Trophoblast cell (in vitro differentiated cells and primary cell): ENCODE measurements around the gene AQP11.

Experiments
- DNase-seq, 2 donors: peaks; one replicate each; pipeline ENCODE4 v3.0.0-alpha.2; 2016
- H2AFZ ChIP-seq: 2 replicates; pipeline ENCODE4 v1.6.1; 2013; ENCODE audit warnings: low read length, moderate library complexity, mild to moderate bottlenecking; ENCODE audit not compliant: insufficient read depth, poor library complexity
- H2AK5ac ChIP-seq: 2 replicates; pipeline ENCODE4 v1.6.1; 2013; ENCODE audit warnings: mild to moderate bottlenecking, low read length
- H2BK120ac ChIP-seq: 2 replicates; pipeline ENCODE4 v1.6.1; 2013; ENCODE audit warnings: low read length, mild to moderate bottlenecking, moderate library complexity; ENCODE audit not compliant: insufficient read depth, poor library complexity
- H2BK12ac ChIP-seq: 2 replicates; pipeline ENCODE4 v1.6.1; 2013; ENCODE audit warnings: mild to moderate bottlenecking, low read length, moderate library complexity
- H2BK5ac ChIP-seq: 2 replicates; pipeline ENCODE4 v1.6.1; 2013; ENCODE audit warnings: low read length, low read depth, moderate library complexity, mild to moderate bottlenecking; ENCODE audit not compliant: poor library complexity
- H3K14ac ChIP-seq: 2 replicates; pipeline ENCODE4 v1.6.1; 2013; ENCODE audit warnings: mild to moderate bottlenecking, low read length
- H3K18ac ChIP-seq: 2 replicates; pipeline ENCODE4 v1.6.1; 2013; ENCODE audit warnings: mild to moderate bottlenecking, low read length
- H3K23ac ChIP-seq: 2 replicates; pipeline ENCODE4 v1.6.1; 2013; ENCODE audit warnings: low read length
- H3K27ac ChIP-seq: 2 replicates; pipeline ENCODE4 v1.5.1; 2013; ENCODE audit warnings: low read depth, mild to moderate bottlenecking, inconsistent platforms, low read length, moderate library complexity
- H3K27me3 ChIP-seq: 2 replicates; pipeline ENCODE4 v1.6.1; 2013; ENCODE audit warnings: inconsistent platforms, mild to moderate bottlenecking, low read length, moderate library complexity; ENCODE audit not compliant: insufficient read depth
- H3K36me3 ChIP-seq, 2 experiments: 1 replicate in 1 of 2; 2 replicates in 1 of 2; pipeline ENCODE4 v1.6.1; 2013; ENCODE audit warnings: low read length in 2 of 2, mild to moderate bottlenecking in 2 of 2, moderate library complexity in 1 of 2; ENCODE audit not compliant: insufficient read depth in 2 of 2, control insufficient read depth in 1 of 2
- H3K4ac ChIP-seq: 2 replicates; pipeline ENCODE4 v1.6.1; 2013; ENCODE audit warnings: low read depth, mild to moderate bottlenecking, low read length, moderate library complexity
- H3K4me1 ChIP-seq, 2 experiments: 1 replicate in 1 of 2; 2 replicates in 1 of 2; pipeline ENCODE4 v1.6.1; 2013; ENCODE audit warnings: low read length in 2 of 2, mild to moderate bottlenecking in 2 of 2, moderate library complexity in 1 of 2; ENCODE audit not compliant: insufficient read depth in 2 of 2, control insufficient read depth in 1 of 2
- H3K4me2 ChIP-seq: 2 replicates; pipeline ENCODE4 v1.6.1; 2013; ENCODE audit warnings: inconsistent platforms, mild to moderate bottlenecking, low read length, moderate library complexity
- H3K4me3 ChIP-seq: 2 replicates; pipeline ENCODE4 v1.5.1; 2013; ENCODE audit warnings: mild to moderate bottlenecking, low read depth, low read length, inconsistent platforms
- H3K79me1 ChIP-seq: one replicate; pipeline ENCODE4 v1.6.1; 2013; ENCODE audit warnings: low read length
- H3K79me2 ChIP-seq: 2 replicates; pipeline ENCODE4 v1.6.1; 2013; ENCODE audit warnings: low read length, mild to moderate bottlenecking; ENCODE audit not compliant: control insufficient read depth, insufficient read depth, poor library complexity
- H3K9ac ChIP-seq: 2 replicates; pipeline ENCODE4 v1.6.1; 2013; ENCODE audit warnings: mild to moderate bottlenecking, low read length
- H3K9me3 ChIP-seq: 2 replicates; pipeline ENCODE4 v1.6.1; 2013; ENCODE audit warnings: low read depth, mild to moderate bottlenecking, control low read depth, inconsistent platforms, low read length; ENCODE audit not compliant: insufficient read depth
- H4K12ac ChIP-seq: 2 replicates; pipeline ENCODE4 v1.6.1; 2013; ENCODE audit warnings: low read depth, mild to moderate bottlenecking, low read length, moderate library complexity
- H4K8ac ChIP-seq: 2 replicates; pipeline ENCODE4 v1.6.1; 2013; ENCODE audit warnings: low read depth, mild to moderate bottlenecking, low read length, moderate library complexity
- H4K91ac ChIP-seq: one replicate; pipeline ENCODE4 v1.6.1; 2013; ENCODE audit warnings: low read depth, mild to moderate bottlenecking, low read length, moderate library complexity
- WGBS: extraction: QIAGEN DNeasy Blood & Tissue Kit; methylation state at CpG from one replicate; pipeline ENCODE4 v1.1.7; 2013; ENCODE audit warnings: missing lambda C conversion rate; ENCODE audit not compliant: insufficient read length, insufficient coverage; ENCODE audit errors: extremely low coverage; 5-methylcytosine and 5-hydroxymethylcytosine counted together

AQP11 gene

DNA sequence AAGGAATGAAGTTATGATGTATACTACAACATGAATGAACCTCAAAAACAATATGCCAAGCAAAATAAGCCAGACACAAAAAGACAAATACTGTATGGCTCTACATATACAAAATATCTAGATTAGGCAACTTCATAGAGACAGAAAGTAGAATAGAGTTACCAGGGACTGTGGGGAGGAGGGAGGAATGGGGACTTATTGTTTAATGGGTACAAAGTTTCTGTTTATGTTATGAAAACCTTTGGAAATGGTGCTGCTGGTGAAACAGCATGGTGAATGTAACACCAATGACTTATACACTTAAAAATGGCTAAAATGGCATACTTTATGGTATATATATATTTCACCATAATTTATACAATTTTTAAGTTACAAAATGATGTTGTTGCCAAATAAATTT is 4.1 kb downstream of the AQP11 start:
- Histone ChIP-seq H3K27ac (no peak overlapping the region), H3K4me2 (no peak overlapping the region), H2BK5ac (no peak overlapping the region), H3K79me1 (no peaks in the 10 kb centered on the region), H4K91ac (no peak overlapping the region), H3K9me3 (no peaks in the 10 kb centered on the region), H3K4me1 (peaks cover 0 to 6% of the 10 kb centered on the region in 2 experiments), H3K27me3 (no peaks in the 10 kb centered on the region), H3K14ac (no peak overlapping the region), H3K36me3 (no peaks in the 10 kb centered on the region), H3K4me3 (no peak overlapping the region), H3K4ac (no peak overlapping the region), H3K18ac (no peak overlapping the region), H2BK12ac (no peak overlapping the region), H2AK5ac (no peak overlapping the region), H4K8ac (no peak overlapping the region), H4K12ac (no peak overlapping the region), H2BK120ac (no peak overlapping the region), H3K79me2 (no peaks in the 10 kb centered on the region), H3K9ac (no peak overlapping the region), H2AFZ (no peak overlapping the region), H3K23ac (no peak overlapping the region)
- DNase-seq: no peak

DNA sequence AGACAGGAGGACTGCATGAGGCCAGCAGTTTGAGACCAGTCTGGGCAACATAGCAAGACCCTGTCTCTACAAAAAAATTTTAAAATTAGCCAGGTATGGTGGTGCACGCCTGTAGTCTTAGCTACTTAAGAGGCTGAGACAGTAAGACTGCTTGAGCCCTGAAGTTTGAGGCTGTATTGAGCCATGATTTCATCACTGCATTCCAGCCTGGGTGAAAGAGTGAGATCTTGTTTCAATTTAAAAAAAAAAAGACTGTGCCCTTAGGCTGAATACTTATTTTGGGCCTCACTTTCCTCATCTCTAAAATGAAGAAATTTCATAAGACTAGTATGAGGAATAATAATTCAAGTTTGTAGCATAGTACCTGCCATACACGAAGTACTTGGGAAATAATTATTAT is 6.9 kb downstream of the AQP11 start:
- Histone ChIP-seq H3K9me3 (no peaks in the 10 kb centered on the region), H3K36me3 (no peaks in the 10 kb centered on the region), H3K9ac (no peak overlapping the region), H3K27ac (no peak overlapping the region), H3K79me2 (no peaks in the 10 kb centered on the region), H3K4me1 (peaks cover 0 to under 1% of the 10 kb centered on the region in 2 experiments), H3K18ac (no peak overlapping the region), H3K79me1 (no peaks in the 10 kb centered on the region), H3K4me2 (no peak overlapping the region), H2AFZ (no peak overlapping the region), H4K91ac (no peak overlapping the region), H3K27me3 (no peaks in the 10 kb centered on the region), H2BK12ac (no peak overlapping the region), H4K8ac (no peak overlapping the region), H3K14ac (no peak overlapping the region), H4K12ac (no peak overlapping the region), H3K4ac (no peak overlapping the region), H2AK5ac (no peak overlapping the region), H3K23ac (no peak overlapping the region), H3K4me3 (no peak overlapping the region), H2BK120ac (no peak overlapping the region), H2BK5ac (no peak overlapping the region)
- no CpG with 5 or more reads among the region's 2 CpGs for WGBS
- peak; percentile 89 to 98 for DNase-seq

DNA sequence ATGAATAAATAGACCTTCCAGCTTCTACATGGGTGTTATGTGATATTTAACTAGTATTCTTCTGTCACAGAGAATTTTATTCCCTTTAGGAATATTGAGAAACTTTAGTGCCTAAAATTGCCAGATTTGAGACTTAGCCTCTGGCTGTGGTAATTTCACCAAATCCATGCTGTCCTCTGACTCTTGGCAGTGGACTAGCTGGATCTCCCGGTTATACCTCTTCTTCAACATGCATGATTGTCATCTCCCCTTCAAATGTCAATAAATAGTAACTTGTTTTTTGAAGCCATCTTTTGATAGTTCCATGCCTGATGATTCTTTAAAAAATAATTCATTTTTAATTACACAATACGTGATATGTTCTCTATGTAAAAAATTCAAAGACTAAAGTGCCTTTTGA is 8.4 kb downstream of the AQP11 start:
- Histone ChIP-seq H3K18ac (no peak overlapping the region), H2AK5ac (no peak overlapping the region), H3K4ac (no peak overlapping the region), H3K36me3 (no peaks in the 10 kb centered on the region), H3K79me2 (no peaks in the 10 kb centered on the region), H2BK12ac (no peak overlapping the region), H3K27ac (no peak overlapping the region), H3K4me3 (no peak overlapping the region), H4K91ac (no peak overlapping the region), H4K12ac (no peak overlapping the region), H3K79me1 (no peaks in the 10 kb centered on the region), H3K4me2 (no peak overlapping the region), H3K4me1 (peaks cover 0 to 2% of the 10 kb centered on the region in 2 experiments), H3K9me3 (no peaks in the 10 kb centered on the region), H4K8ac (no peak overlapping the region), H3K9ac (no peak overlapping the region), H3K27me3 (no peaks in the 10 kb centered on the region), H2BK5ac (no peak overlapping the region), H2AFZ (no peak overlapping the region), H2BK120ac (no peak overlapping the region), H3K23ac (no peak overlapping the region), H3K14ac (no peak overlapping the region)
- WGBS: no CpG with 5 or more reads among the region's 2 CpGs
- DNase-seq: peak; percentile 63 to 93

DNA sequence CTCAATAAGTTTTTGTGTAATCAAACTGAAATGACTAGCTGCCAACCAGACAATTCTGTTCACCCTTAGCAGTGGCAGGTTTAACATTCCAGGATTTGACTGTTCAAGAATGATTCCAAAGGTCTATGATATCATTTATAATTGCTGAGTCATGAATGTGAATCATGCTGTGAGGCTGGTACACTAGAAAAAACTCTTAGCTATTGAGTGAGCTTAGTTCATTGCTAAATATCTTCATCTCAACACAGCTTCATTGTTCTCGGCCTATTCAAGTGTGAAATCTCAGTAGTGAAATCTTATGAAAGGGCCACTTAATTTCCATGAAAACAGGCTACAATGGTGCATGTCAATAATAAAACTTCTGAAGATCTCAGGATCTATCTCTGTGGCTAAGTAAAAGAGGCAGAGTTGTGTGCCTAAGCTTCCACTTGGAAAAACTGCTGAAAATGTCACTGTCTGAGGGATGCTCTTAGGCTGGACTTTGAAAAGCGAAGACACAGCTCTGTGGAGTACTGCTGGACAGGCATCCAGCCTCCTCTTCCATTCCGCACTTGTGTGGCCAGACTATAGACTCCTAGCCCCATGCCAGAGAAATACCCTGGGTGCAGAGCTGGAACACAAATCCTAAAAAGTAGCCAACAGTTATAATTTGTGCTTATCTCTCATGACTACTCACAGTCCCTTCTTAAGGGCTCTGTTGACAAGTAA is 12.8 kb downstream of the AQP11 start:
- H4K91ac ChIP-seq: no peak overlapping the region
- H3K79me2 ChIP-seq: no peaks in the 10 kb centered on the region
- H3K79me1 ChIP-seq: no peaks in the 10 kb centered on the region
- H2AFZ ChIP-seq: no peak overlapping the region
- H2AK5ac ChIP-seq: no peak overlapping the region
- H4K12ac ChIP-seq: no peak overlapping the region
- no peak overlapping the region for H3K23ac ChIP-seq
- peaks cover 0 to 2% of the 10 kb centered on the region in 2 experiments for H3K4me1 ChIP-seq
- peaks cover 2% of the 10 kb centered on the region for H3K27me3 ChIP-seq
- H2BK12ac ChIP-seq: no peak overlapping the region
- no peak overlapping the region for H2BK120ac ChIP-seq
- no peak overlapping the region for H4K8ac ChIP-seq
- DNase-seq: peak; percentile 7 to 77
- H2BK5ac ChIP-seq: peak overlapping the region; percentile 40
- H3K27ac ChIP-seq: no peak overlapping the region
- H3K36me3 ChIP-seq: peaks cover 2 to 6% of the 10 kb centered on the region in 2 experiments
- no peak overlapping the region for H3K9ac ChIP-seq
- no peak overlapping the region for H3K4me3 ChIP-seq
- no peak overlapping the region for H3K18ac ChIP-seq
- WGBS: no CpG with 5 or more reads among the region's 3 CpGs
- no peaks in the 10 kb centered on the region for H3K9me3 ChIP-seq
- H3K4ac ChIP-seq: no peak overlapping the region
- no peak overlapping the region for H3K4me2 ChIP-seq
- no peak overlapping the region for H3K14ac ChIP-seq
